CD14-positive monocyte (primary cell): Measurements from ENCODE around the gene MIOX. TPM values are rescaled to one million over a fixed set of nuclear protein-coding genes. Genes with fewer than 3 reads are reported as not detected.

Source experiments
- DNase-seq, 3 donors: peaks; one replicate each; pipeline ENCODE4 v3.0.0-alpha.2; 2011 to 2022
- H2AFZ ChIP-seq: 2 replicates; pipeline ENCODE4 v1.6.0; 2012; ENCODE audit warnings: mild to moderate bottlenecking, low read depth, low read length, inconsistent platforms; ENCODE audit not compliant: insufficient read depth, poor library complexity, severe bottlenecking
- H3K27ac ChIP-seq, 2 donors: 1 replicate in 1 of 2; 2 replicates in 1 of 2; pipeline ENCODE4 v1.5.1; 2012 to 2013; ENCODE audit warnings: low read length in 2 of 2, control low read depth in 1 of 2, inconsistent platforms in 1 of 2, low read depth in 1 of 2, mild to moderate bottlenecking in 1 of 2
- H3K27me3 ChIP-seq, 2 donors: one replicate each; pipeline versions ENCODE4 v1.6.0 to v1.6.1; 2011 to 2013; ENCODE audit warnings: low read length in 2 of 2; ENCODE audit not compliant: control insufficient read depth in 2 of 2, insufficient read depth in 2 of 2
- H3K36me3 ChIP-seq, 2 donors: replicated peaks in 1 of 2; 1 replicate in 1 of 2; 2 replicates in 1 of 2; pipeline versions ENCODE4 v1.5.1 to v1.6.1; 2012 to 2013; ENCODE audit warnings: low read length in 2 of 2, control low read depth in 1 of 2, inconsistent platforms in 1 of 2, mild to moderate bottlenecking in 1 of 2; ENCODE audit not compliant: insufficient read depth in 2 of 2, control insufficient read depth in 1 of 2
- H3K4me1 ChIP-seq, 2 donors: 1 replicate in 1 of 2; 2 replicates in 1 of 2; pipeline versions ENCODE4 v1.5.1 to v1.6.1; 2012 to 2013; ENCODE audit warnings: low read length in 2 of 2, control low read depth in 1 of 2, inconsistent platforms in 1 of 2, mild to moderate bottlenecking in 1 of 2, moderate library complexity in 1 of 2; ENCODE audit not compliant: insufficient read depth in 2 of 2, control insufficient read depth in 1 of 2
- H3K4me2 ChIP-seq: replicated peaks from 2 replicates; pipeline ENCODE3; 2012; ENCODE audit warnings: low read length, moderate library complexity, mild to moderate bottlenecking; ENCODE audit not compliant: poor library complexity, severe bottlenecking; ENCODE audit errors: extremely low read depth
- H3K4me3 ChIP-seq, 3 experiments: fragments of 200-600 bp in 1 of 3; sonication (generic) in 1 of 3; replicated peaks in 1 of 3; 1 replicate in 2 of 3; 2 replicates in 1 of 3; pipeline ENCODE4 v1.5.1; 2011 to 2013; ENCODE audit warnings: low read length in 3 of 3, mild to moderate bottlenecking in 3 of 3, control low read depth in 2 of 3, low read depth in 2 of 3, inconsistent platforms in 1 of 3, moderate library complexity in 1 of 3
- H3K79me2 ChIP-seq: 2 replicates; pipeline ENCODE4 v1.6.0; 2012; ENCODE audit warnings: mild to moderate bottlenecking, control low read depth, inconsistent platforms, low read length, moderate library complexity; ENCODE audit not compliant: insufficient read depth
- H3K9ac ChIP-seq: 2 replicates; pipeline ENCODE4 v1.6.0; 2017; ENCODE audit warnings: low read length, mild to moderate bottlenecking; ENCODE audit not compliant: insufficient read depth, poor library complexity, severe bottlenecking
- H3K9me3 ChIP-seq, 2 donors: replicated peaks in 1 of 2; 1 replicate in 1 of 2; 2 replicates in 1 of 2; pipeline versions ENCODE4 v1.5.1 to v1.6.1; 2012 to 2013; ENCODE audit warnings: low read length in 2 of 2, control low read depth in 1 of 2; ENCODE audit not compliant: control insufficient read depth in 1 of 2, insufficient read depth in 1 of 2
- H4K20me1 ChIP-seq: 2 replicates; pipeline ENCODE4 v1.6.0; 2012; ENCODE audit warnings: mild to moderate bottlenecking, low read length, control low read depth, moderate library complexity; ENCODE audit not compliant: insufficient read depth
- H3K27ac Mint-ChIP-seq, 7 donors: one replicate each; pipeline ENCODE4 v1.8.0; 2020; ENCODE audit warnings: mild to moderate bottlenecking in 7 of 7, mixed read lengths in 7 of 7, moderate library complexity in 6 of 7, inconsistent platforms in 2 of 7
- H3K27me3 Mint-ChIP-seq, 3 donors: one replicate each; pipeline ENCODE4 v1.8.0; 2021 to 2022; ENCODE audit warnings: low read depth in 3 of 3, mild to moderate bottlenecking in 3 of 3, mixed read lengths in 3 of 3, moderate library complexity in 3 of 3, inconsistent platforms in 1 of 3
- H3K36me3 Mint-ChIP-seq, 2 donors: one replicate each; pipeline ENCODE4 v1.8.0; 2020; ENCODE audit warnings: mixed read lengths in 2 of 2, inconsistent platforms in 1 of 2, mild to moderate bottlenecking in 1 of 2
- H3K4me1 Mint-ChIP-seq: one replicate; pipeline ENCODE4 v1.8.0; 2020; ENCODE audit warnings: mild to moderate bottlenecking, mixed read lengths
- H3K4me3 Mint-ChIP-seq, 2 donors: one replicate each; pipeline ENCODE4 v1.8.0; 2020; ENCODE audit warnings: mild to moderate bottlenecking in 2 of 2, mixed read lengths in 2 of 2, moderate library complexity in 1 of 2
- H3K9me3 Mint-ChIP-seq, 7 donors: one replicate each; pipeline ENCODE4 v1.8.0; 2020 to 2022; ENCODE audit warnings: mixed read lengths in 7 of 7, mild to moderate bottlenecking in 6 of 7, moderate library complexity in 6 of 7, inconsistent platforms in 2 of 7
- CTCF ChIP-seq: fragments of 200-600 bp; IDR thresholded peaks from one replicate; pipeline ENCODE4 v1.8.0; 2022; ENCODE audit warnings: antibody characterized with exemption, mild to moderate bottlenecking
- WGBS: methylation state at CpG from one replicate; pipeline ENCODE4 v1.1.5; 2013; ENCODE audit warnings: missing lambda C conversion rate; ENCODE audit not compliant: insufficient coverage; 5-methylcytosine and 5-hydroxymethylcytosine counted together
- intact Hi-C, 2 donors: fragments of 100-400 bp; cut with micrococcal nuclease; formaldehyde crosslinking; loops; one replicate each; pipeline versions ENCODE4 v1.15.0 to v1.15.1; 2023
- polyA plus RNA-seq, 3 donors: library from polyadenylated mRNA; depleted of rRNA in 1 of 3; unstranded in 2 of 3; stranded (reverse) in 1 of 3; fragments of 300-500 nt in 2 of 3; fragments of >200 nt in 1 of 3; fragmentation: Illumina TruSeq in 2 of 3; gene quantifications; 1 replicate in 2 of 3; 2 replicates in 1 of 3; pipeline ENCODE4 v1.2.3, GENCODE V29; 2012 to 2021

Gene MIOX
- polyA plus RNA-seq, 3 donors: not detected

GRCh38 chr22:50529897-50530579 is 43.4 kb downstream of the MIOX start, which contains the start of gene TYMP:
Gene TYMP, minus strand, starts transcription at chr22:50530012. Its CDS starts 303 bp downstream, at chr22:50529709.
- DNase-seq: peak; percentile 78 to 91 (median 81)
- Histone ChIP-seq H3K4me1 (peaks cover 61 to 85% of the 10 kb centered on the region in 2 donors), H3K36me3 (peaks cover 13 to 16% of the 10 kb centered on the region in 2 donors), H3K9me3 (no peaks in the 10 kb centered on the region), H2AFZ (no peak within 1 kb of the TSS), H3K27ac (peak within 1 kb of the TSS; percentile 100), H3K4me2 (peak within 1 kb of the TSS; percentile 95), H3K79me2 (peaks cover 77% of the 10 kb centered on the region), H3K4me3 (peak within 1 kb of the TSS; percentile 72 to 99 (median 92)), H3K9ac (peak within 1 kb of the TSS; percentile 100), H4K20me1 (peaks cover 47% of the 10 kb centered on the region), H3K27me3 (no peaks in the 10 kb centered on the region)
- peaks cover 23 to 25% of the 10 kb centered on the region in 2 donors for H3K36me3 Mint-ChIP-seq
- WGBS: under 1% methylated on average over 92 of the region's 92 CpGs
- H3K4me3 Mint-ChIP-seq: peak within 1 kb of the TSS; percentile 91 to 95
- intact Hi-C loops: loop anchor here (1.0 to 10.0 kb wide), 7 partner anchors 12 to 595 kb away; partner anchors contain the start of genes CHKB (in 2 of the 2), SYCE3 (in 1 of the 2) and TRABD (in 1 of the 2)
- H3K4me1 Mint-ChIP-seq: peaks cover 47% of the 10 kb centered on the region
- peak within 1 kb of the TSS; percentile 99 to 100 (median 99) for H3K27ac Mint-ChIP-seq
- TF ChIP-seq CTCF: no peak
- no peaks in the 10 kb centered on the region for H3K27me3 Mint-ChIP-seq
- H3K9me3 Mint-ChIP-seq: no peaks in the 10 kb centered on the region

DNA sequence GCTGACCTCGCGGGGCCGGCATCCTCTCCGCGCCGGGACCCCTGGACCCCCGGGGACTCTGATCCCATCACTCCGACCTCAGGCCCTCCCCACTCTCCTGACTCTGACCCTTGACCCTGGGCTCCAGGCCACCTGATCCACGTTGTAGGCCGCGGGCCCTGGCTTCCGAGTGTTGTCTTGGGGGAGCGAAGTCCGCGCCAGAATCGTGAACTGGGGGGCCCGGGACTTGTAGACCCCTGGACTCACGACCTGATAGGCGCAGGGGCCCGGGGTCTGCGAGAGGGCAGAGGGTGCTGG is 43.9 kb downstream of the MIOX start:
- Histone ChIP-seq H3K27me3 (no peaks in the 10 kb centered on the region), H3K79me2 (peaks cover 76% of the 10 kb centered on the region), H3K4me3 (peak overlapping the region; percentile 72 to 99 (median 92)), H3K4me2 (peak overlapping the region; percentile 95), H2AFZ (no peak overlapping the region), H3K9me3 (no peaks in the 10 kb centered on the region), H3K4me1 (peaks cover 62 to 86% of the 10 kb centered on the region in 2 donors), H3K9ac (peak overlapping the region; percentile 100), H3K36me3 (peaks cover 13 to 16% of the 10 kb centered on the region in 2 donors), H4K20me1 (peaks cover 42% of the 10 kb centered on the region), H3K27ac (peak overlapping the region; percentile 100)
- peak overlapping the region; percentile 90 to 93 for H3K4me3 Mint-ChIP-seq
- WGBS: under 1% methylated on average over 21 of the region's 21 CpGs
- no peaks in the 10 kb centered on the region for H3K27me3 Mint-ChIP-seq
- H3K36me3 Mint-ChIP-seq: peaks cover 23 to 25% of the 10 kb centered on the region in 2 donors
- intact Hi-C loops: loop anchor here (1.0 to 10.0 kb wide), 4 partner anchors 12 to 596 kb away; partner anchors contain the start of gene TRABD (in 1 of the 2)
- TF ChIP-seq CTCF: no peak
- no peaks in the 10 kb centered on the region for H3K9me3 Mint-ChIP-seq
- peak overlapping the region; percentile 99 to 100 (median 99) for H3K27ac Mint-ChIP-seq
- peaks cover 50% of the 10 kb centered on the region for H3K4me1 Mint-ChIP-seq
- DNase-seq: peak in 2 of 3 donors; percentile 47 to 53
